IMR-90 (cell line): Measurements from ENCODE around the gene ZNF41. TPM values are rescaled to one million over a fixed set of nuclear protein-coding genes. Genes with fewer than 3 reads are reported as not detected.

Source experiments
- ATAC-seq: fragments of 200-7000 bp; cut with Tn5 transposase; 2 replicates; pipeline ENCODE4 v1.9.1; 2020; ENCODE audit warnings: low read depth, mild to moderate bottlenecking, moderate library complexity
- BruUV-seq: library from RNA; stranded (reverse); fragments of 400-500 nt; replicated peaks from 2 replicates; lab custom pipeline; 2021; lab: Mats Ljungman, UMichigan
- CTCF ChIA-PET: fragments of 300-600 bp; formaldehyde crosslinking; extraction: SDS; loops from one replicate; lab custom pipeline; 2021; ENCODE audit warnings: antibody characterized with exemption; lab: Yijun Ruan, JAX
- POLR2A ChIA-PET: fragments of 300-600 bp; sonication (Branson Sonifier 250); formaldehyde crosslinking; loops from one replicate; lab custom pipeline; 2022; ENCODE audit warnings: antibody characterized with exemption; ENCODE audit not compliant: unreplicated experiment; lab: Charles Lee
- DNase-seq: peaks from one replicate; pipeline ENCODE4 v3.0.0; 2013
- H2AFZ ChIP-seq: replicated peaks from 2 replicates; pipeline ENCODE3; 2013; ENCODE audit warnings: low read length, mild to moderate bottlenecking; ENCODE audit not compliant: poor library complexity
- H2AK5ac ChIP-seq: 2 replicates; pipeline ENCODE4 v1.6.1; 2013; ENCODE audit warnings: low read depth, low read length, inconsistent platforms
- H2AK9ac ChIP-seq: replicated peaks from 2 replicates; pipeline ENCODE3; 2013; ENCODE audit warnings: mild to moderate bottlenecking, low read depth, low read length, moderate library complexity; ENCODE audit not compliant: poor library complexity
- H2BK120ac ChIP-seq: 2 replicates; pipeline ENCODE4 v1.6.1; 2013; ENCODE audit warnings: low read depth, low read length, inconsistent platforms
- H2BK15ac ChIP-seq: 3 replicates; pipeline ENCODE4 v1.6.1; 2013; ENCODE audit warnings: low read depth, low read length, inconsistent platforms
- H2BK20ac ChIP-seq: 2 replicates; pipeline ENCODE4 v1.6.1; 2013; ENCODE audit warnings: low read depth, mild to moderate bottlenecking, inconsistent platforms, low read length, moderate library complexity
- H2BK5ac ChIP-seq: 2 replicates; pipeline ENCODE4 v1.6.1; 2013; ENCODE audit warnings: mild to moderate bottlenecking, low read depth, low read length, inconsistent platforms; ENCODE audit not compliant: poor library complexity, severe bottlenecking
- H3K14ac ChIP-seq: replicated peaks from 2 replicates; pipeline ENCODE4 v1.6.1; 2013; ENCODE audit warnings: low read depth, low read length, inconsistent platforms
- H3K18ac ChIP-seq: 2 replicates; pipeline ENCODE4 v1.6.1; 2013; ENCODE audit warnings: low read depth, low read length, control low read depth
- H3K23ac ChIP-seq: 2 replicates; pipeline ENCODE4 v1.6.1; 2013; ENCODE audit warnings: low read depth, low read length, inconsistent platforms
- H3K27ac ChIP-seq: 2 replicates; pipeline ENCODE4 v1.5.1; 2013; ENCODE audit warnings: mild to moderate bottlenecking, control low read depth, low read length; ENCODE audit not compliant: insufficient read depth
- H3K27me3 ChIP-seq: 2 replicates; pipeline ENCODE4 v1.6.1; 2013; ENCODE audit warnings: low read length; ENCODE audit not compliant: control insufficient read depth, insufficient read depth
- H3K36me3 ChIP-seq: 2 replicates; pipeline ENCODE4 v1.6.1; 2013; ENCODE audit warnings: low read length, mixed read lengths; ENCODE audit not compliant: control insufficient read depth, insufficient read depth
- H3K4ac ChIP-seq: 2 replicates; pipeline ENCODE4 v1.6.1; 2013; ENCODE audit warnings: low read depth, low read length, inconsistent platforms
- H3K4me1 ChIP-seq: 2 replicates; pipeline ENCODE4 v1.6.1; 2013; ENCODE audit warnings: low read length, mixed read lengths; ENCODE audit not compliant: control insufficient read depth, insufficient read depth
- H3K4me2 ChIP-seq: 2 replicates; pipeline ENCODE4 v1.6.1; 2013; ENCODE audit warnings: low read depth, mild to moderate bottlenecking, control low read depth, low read length, moderate library complexity
- H3K4me3 ChIP-seq: 2 replicates; pipeline ENCODE4 v1.5.1; 2013; ENCODE audit warnings: low read depth, mild to moderate bottlenecking, control low read depth, low read length, moderate library complexity; ENCODE audit not compliant: insufficient read depth
- H3K56ac ChIP-seq: 2 replicates; pipeline ENCODE4 v1.6.1; 2013; ENCODE audit warnings: low read length, inconsistent platforms; ENCODE audit not compliant: insufficient read depth; ENCODE audit errors: extremely low read depth
- H3K79me1 ChIP-seq, 2 experiments: 2 replicates each; pipeline ENCODE4 v1.6.1; 2013; ENCODE audit warnings: low read length in 2 of 2, inconsistent platforms in 1 of 2, low read depth in 1 of 2
- H3K9ac ChIP-seq: 2 replicates; pipeline ENCODE4 v1.6.1; 2013; ENCODE audit warnings: low read depth, low read length, control low read depth
- H3K9me1 ChIP-seq: 2 replicates; pipeline ENCODE4 v1.6.1; 2013; ENCODE audit warnings: low read length, inconsistent platforms; ENCODE audit not compliant: insufficient read depth
- H3K9me3 ChIP-seq: 2 replicates; pipeline ENCODE4 v1.6.1; 2013; ENCODE audit warnings: low read length; ENCODE audit not compliant: control insufficient read depth, insufficient read depth
- H4K20me1 ChIP-seq: 2 replicates; pipeline ENCODE4 v1.6.1; 2013; ENCODE audit warnings: low read length, inconsistent platforms; ENCODE audit not compliant: insufficient read depth
- H4K5ac ChIP-seq: 2 replicates; pipeline ENCODE4 v1.6.1; 2013; ENCODE audit warnings: mild to moderate bottlenecking, low read depth, low read length, control low read depth
- H4K8ac ChIP-seq, 2 experiments: 2 replicates each; pipeline ENCODE4 v1.6.1; 2013; ENCODE audit warnings: low read depth in 2 of 2, low read length in 2 of 2, control low read depth in 1 of 2, inconsistent platforms in 1 of 2
- H4K91ac ChIP-seq: 2 replicates; pipeline ENCODE4 v1.6.1; 2013; ENCODE audit warnings: low read depth, low read length, inconsistent platforms; ENCODE audit not compliant: insufficient read depth
- RCOR1 ChIP-seq: IDR thresholded peaks from 2 replicates; pipeline ENCODE4 v1.6.1; 2012; ENCODE audit warnings: mild to moderate bottlenecking, low read length, improper control_type of control experiment; ENCODE audit not compliant: insufficient replicate concordance
- WGBS, 2 experiments: methylation state at CpG; one replicate each; pipeline versions ENCODE4 v1.1.5 to v1.1.7; 2013; ENCODE audit warnings: missing lambda C conversion rate in 2 of 2; ENCODE audit not compliant: insufficient read length in 1 of 2; ENCODE audit errors: extremely low coverage in 2 of 2; 5-methylcytosine and 5-hydroxymethylcytosine counted together
- dilution Hi-C: fragments of 300-500 bp; cut with HindIII; formaldehyde crosslinking; loops from one replicate; pipeline ENCODE4 v1.14.3; 2018; ENCODE audit warnings: low sequenced_read_pairs; ENCODE audit not compliant: unreplicated experiment
- in situ Hi-C: fragments of 300-500 bp; cut with MboI; formaldehyde crosslinking; loops from 3 replicates; pipeline ENCODE4 v1.14.3; 2019; ENCODE audit warnings: low sequenced_read_pairs, inconsistent platforms, mixed read lengths
- intact Hi-C: fragments of 100-400 bp; cut with micrococcal nuclease; formaldehyde crosslinking; loops from 2 replicates; pipeline ENCODE4 v1.10.0; 2022
- polyA plus RNA-seq, 3 experiments: library from polyadenylated mRNA; depleted of rRNA; stranded (reverse); fragments of >200 nt; gene quantifications; 2 replicates each; pipeline ENCODE4 v1.2.3, GENCODE V29; 2012; ENCODE audit warnings: low replicate concordance in 1 of 3
- total RNA-seq: library from RNA; depleted of rRNA; stranded (reverse); fragments of >200 nt; gene quantifications from 2 replicates; pipeline ENCODE4 v1.2.3, GENCODE V29; 2012

The ZNF41 gene
- total and polyA plus RNA-seq, 2 of the 4 experiments (the other 2 are of a cell fraction), result 2.8 to 8.1 TPM

- no peaks in the 10 kb centered on the region; the same call in 1 of the 2 replicates for H3K9me1 ChIP-seq
- no peak for ATAC-seq
- no peak overlapping the region for H3K4me3 ChIP-seq
- no peak overlapping the region for H4K91ac ChIP-seq
- H3K27me3 ChIP-seq, result no peaks in the 10 kb centered on the region
- TF ChIP-seq RCOR1, result no peak
- H3K4ac ChIP-seq, result no peak overlapping the region
- H3K56ac ChIP-seq, result no peak overlapping the region
- H2AK9ac ChIP-seq, result no peak overlapping the region
- H3K4me2 ChIP-seq, result no peak overlapping the region
- no peak overlapping the region for H2BK5ac ChIP-seq
- H3K27ac ChIP-seq, result no peak overlapping the region
- H2AFZ ChIP-seq, result no peak overlapping the region
- H3K18ac ChIP-seq, result no peak overlapping the region
- DNase-seq, result no peak
- H2BK120ac ChIP-seq, result no peak overlapping the region
- WGBS, 2 experiments, result no CpG with 5 or more reads among the region's 6 CpGs
- H3K23ac ChIP-seq, result no peak overlapping the region
- H2BK20ac ChIP-seq, result no peak overlapping the region
- ChIA-PET CTCF (no interaction called here), POLR2A (no interaction called here)
- no peak overlapping the region for H2AK5ac ChIP-seq
- in situ Hi-C loops (no loop called here), dilution Hi-C loops (no loop called here), intact Hi-C loops (no loop called here)
- no TSS peak for BruUV-seq
- H3K9me3 ChIP-seq, result peaks cover 4% of the 10 kb centered on the region; the same call in 1 of the 2 replicates
- H3K14ac ChIP-seq, result no peak overlapping the region
- no peaks in the 10 kb centered on the region; a peak in 1 of 4 replicates for H3K79me1 ChIP-seq
- no peak overlapping the region for H4K5ac ChIP-seq
- H3K9ac ChIP-seq, result no peak overlapping the region
- H3K4me1 ChIP-seq, result no peaks in the 10 kb centered on the region
- no peak overlapping the region for H2BK15ac ChIP-seq
- H4K20me1 ChIP-seq, result no peaks in the 10 kb centered on the region
- H4K8ac ChIP-seq, result no peak overlapping the region
- peaks cover 5% of the 10 kb centered on the region; the same call in 1 of the 2 replicates for H3K36me3 ChIP-seq
Measured at GRCh38 chrX:47458528-47458927, 24.5 kb downstream of the ZNF41 start.
